NCI-H2107 treated with DMSO at 0.1 percent for 48 hours (cell line): ENCODE data around the gene ADIPOR2.
"Not testable (repeated sequence)": the region's sequence is repeated elsewhere in the genome, so short reads cannot be mapped to it uniquely, and the experiment has no call there.

ENCODE experiments used
- DNase-seq: peaks from one replicate; lab custom pipeline; 2025; ENCODE audit not compliant: unreplicated experiment; lab: John Stamatoyannopoulos, UW

Gene ADIPOR2

GRCh38 chr12:1703771-1704722 is 13.2 kb downstream of the ADIPOR2 start:
- DNase-seq = no peak

DNA sequence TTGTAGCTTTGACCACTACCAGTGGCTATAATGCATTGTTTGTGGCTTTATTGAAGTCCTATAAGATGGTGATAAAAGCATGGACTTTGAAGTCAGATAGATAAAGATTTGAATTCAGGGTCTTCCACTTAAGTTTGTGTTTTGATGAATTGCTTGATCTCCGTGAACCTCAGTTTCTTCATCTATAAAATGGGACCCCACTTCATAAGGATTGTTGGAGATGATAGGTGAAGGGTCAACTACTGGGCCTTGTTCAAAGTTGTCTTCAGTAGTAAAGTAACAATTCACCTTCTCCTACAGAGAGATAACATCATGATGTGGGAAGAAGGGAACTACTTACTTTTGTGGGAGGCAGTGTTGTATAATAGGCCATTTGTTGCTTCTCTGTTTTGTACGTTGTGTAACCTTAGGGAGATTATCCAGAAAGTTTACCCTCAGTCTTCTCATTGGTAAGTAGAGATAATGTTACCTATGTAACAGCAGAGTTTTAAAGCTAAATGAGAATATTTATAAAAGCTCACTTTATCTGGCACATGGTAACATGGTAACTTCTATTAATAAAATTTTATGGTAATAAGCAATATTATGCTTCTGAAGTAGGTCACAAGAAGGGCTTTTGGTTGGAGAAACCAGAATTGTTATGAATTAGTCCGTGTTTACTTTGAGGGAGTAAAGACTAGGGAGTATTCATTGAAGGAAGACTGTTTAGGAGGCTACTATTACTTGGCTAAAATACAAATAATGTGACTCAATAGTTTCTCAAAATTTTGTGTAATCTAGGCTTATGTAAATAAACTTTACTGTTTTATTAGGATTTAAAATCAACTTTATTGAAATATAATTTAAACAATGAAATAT is 15.1 kb downstream of the ADIPOR2 start:
- no peak for DNase-seq

- DNase-seq = no peak
Observed at GRCh38 chr12:1706632-1706980, 15.7 kb downstream of the ADIPOR2 start.

DNA sequence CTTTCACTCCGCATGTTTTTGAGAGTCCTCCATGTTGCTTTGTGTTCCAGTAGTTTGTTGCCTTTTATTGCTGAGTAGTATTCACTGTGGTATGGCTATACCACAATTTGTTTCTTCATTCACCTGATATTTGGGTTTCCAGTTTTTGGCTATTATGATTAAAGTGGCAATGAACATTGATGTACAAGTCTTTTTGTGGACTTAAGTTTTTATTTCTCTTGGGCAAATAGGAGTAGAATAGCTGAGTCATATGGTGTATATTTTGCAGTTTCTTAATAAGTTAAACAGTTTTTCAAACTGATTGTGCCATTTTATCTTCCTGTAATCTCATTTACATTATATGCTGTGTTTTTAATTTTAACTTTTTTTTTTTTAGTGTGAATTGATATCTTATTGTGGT is 16.2 kb downstream of the ADIPOR2 start:
- DNase-seq = no peak

GRCh38 chr12:1709968-1710367 is 19.1 kb downstream of the ADIPOR2 start:
- DNase-seq = not testable (repeated sequence)

- DNase-seq = not testable (repeated sequence)
Observed at GRCh38 chr12:1710870-1711269, 20.0 kb downstream of the ADIPOR2 start.

DNA sequence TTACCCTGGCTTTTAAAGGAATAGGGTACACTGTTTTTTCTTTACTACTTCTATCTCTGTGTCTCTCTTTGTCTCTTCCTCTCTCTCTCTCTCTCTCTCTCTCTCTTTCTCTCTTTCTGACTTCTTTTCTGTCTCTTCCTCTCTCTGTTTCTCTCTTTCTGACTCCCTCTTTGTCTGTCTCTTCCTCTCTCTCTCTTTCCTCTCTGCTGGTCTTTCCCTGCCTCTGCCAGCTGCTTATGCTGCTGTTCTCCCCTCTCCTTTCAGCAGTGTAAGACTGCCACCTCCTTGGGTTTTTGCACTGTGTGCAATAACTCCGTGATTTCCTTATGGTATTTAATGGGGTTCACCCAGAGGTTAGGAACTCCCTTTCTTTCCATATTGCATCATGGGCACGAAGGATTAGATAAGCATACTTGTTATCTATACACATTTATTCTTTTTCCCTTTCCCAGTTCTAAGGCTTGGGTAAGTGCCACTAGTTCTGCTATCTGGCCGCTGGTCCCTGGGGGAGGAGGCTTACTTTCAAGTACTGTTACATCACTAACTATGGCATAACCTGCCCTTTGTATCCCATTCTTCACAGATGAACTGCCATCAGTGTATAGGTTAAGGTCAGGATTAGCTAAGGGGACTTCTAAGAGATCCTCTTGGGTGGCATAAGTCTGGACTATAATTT is 20.8 kb downstream of the ADIPOR2 start:
- not testable (repeated sequence) for DNase-seq

GRCh38 chr12:1712305-1712704 is 21.4 kb downstream of the ADIPOR2 start:
- not testable (repeated sequence) for DNase-seq

- DNase-seq = not testable (repeated sequence)
Observed at GRCh38 chr12:1712852-1713251, 22.0 kb downstream of the ADIPOR2 start.

DNA sequence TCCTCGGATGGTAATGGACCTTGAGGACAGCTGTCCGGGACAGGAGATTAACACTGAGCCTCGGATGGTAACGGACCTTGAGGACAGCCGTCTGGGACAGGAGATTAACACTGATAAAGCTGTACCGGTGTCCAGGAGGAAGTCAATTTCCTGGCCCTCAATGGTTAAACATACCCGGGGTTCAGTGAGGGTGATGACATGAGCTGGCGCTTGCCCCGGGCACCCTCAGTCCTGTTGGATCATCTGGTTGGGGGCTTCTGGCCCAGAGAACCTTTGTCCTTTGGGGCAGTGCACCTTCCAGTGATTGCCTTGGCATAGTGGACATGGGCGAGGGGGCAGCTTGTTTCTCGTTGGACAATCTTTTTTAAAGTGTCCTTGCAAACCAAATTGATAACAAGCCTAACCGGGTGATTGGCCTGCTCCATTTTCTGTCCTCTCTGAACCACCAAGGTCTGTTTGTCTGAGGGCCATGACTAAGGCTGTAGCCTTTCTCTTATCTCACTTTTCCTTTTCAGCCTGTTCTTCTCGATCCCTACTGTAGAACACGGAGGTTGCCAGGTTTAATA is 23.0 kb downstream of the ADIPOR2 start:
- DNase-seq = not testable (repeated sequence)

DNA sequence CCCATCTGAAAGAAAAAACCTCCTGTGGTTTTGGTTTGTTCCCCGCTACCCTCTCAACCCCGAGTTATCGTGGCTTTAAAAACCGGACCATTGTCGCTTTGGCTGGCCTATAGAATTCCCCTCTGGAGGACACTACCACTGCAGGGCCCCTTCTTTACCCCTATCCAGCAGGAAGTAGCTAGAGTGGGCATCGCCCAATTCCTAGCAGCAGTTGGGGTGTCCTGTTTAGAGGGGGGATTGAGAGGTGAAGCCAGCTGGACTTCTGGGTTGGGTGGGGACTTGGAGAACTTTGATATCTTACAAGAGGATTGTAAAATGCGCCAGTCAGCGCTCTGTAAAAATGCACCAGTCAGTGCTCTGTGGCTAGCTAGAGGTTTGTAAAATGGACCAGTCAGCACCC is 24.6 kb downstream of the ADIPOR2 start:
- DNase-seq = not testable (repeated sequence)

DNA sequence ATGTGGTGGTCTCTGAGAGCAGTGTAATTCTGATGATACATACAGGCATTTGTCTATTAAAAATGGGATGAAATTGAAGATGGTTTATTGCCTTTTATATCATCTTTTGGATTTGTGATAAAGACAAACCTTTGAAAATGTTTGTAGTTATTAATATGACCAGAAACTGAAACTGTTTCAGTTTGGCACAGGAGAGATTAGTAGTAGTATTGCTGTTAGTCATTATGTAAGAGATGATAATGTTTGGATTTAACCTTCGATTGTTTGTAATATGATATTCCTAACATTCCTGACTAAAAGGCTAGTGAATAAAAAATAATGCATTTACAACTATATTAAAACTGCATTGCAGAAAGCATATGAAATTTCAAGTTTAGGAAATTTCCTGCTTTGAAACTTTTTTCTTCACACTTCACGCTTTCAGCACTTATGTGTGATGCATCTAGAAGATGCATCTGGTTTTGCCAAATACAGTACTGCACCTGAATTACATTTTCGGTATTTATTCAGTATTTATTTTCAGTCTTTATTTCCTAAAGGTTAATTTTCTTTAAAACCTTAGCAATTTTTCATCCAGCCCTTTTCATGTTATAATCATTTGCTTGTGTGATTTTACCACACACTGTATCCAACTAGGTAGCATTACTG is 25.5 kb downstream of the ADIPOR2 start:
- DNase-seq = no peak

DNA sequence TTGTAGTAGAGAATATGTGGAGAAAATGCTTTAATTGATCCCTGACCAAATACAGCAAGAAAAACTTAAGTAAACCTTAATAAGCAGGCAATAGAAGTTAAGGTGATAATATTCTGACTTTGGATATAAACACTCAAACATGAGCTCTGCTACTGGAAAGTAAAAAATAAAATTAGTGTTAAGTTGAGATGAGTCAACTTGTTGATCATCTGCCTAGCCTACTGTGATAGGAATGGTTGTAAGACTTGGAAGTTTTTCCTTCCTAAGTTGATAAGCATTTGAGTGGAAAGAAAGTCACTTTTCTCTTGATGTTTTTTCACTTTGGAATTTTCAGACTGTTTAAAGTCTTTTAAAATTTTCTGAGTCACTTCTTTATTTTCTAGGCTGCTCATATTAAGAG is 26.0 kb downstream of the ADIPOR2 start:
- no peak for DNase-seq

GRCh38 chr12:1719139-1719538 is 28.3 kb downstream of the ADIPOR2 start:
- DNase-seq = no peak

DNA sequence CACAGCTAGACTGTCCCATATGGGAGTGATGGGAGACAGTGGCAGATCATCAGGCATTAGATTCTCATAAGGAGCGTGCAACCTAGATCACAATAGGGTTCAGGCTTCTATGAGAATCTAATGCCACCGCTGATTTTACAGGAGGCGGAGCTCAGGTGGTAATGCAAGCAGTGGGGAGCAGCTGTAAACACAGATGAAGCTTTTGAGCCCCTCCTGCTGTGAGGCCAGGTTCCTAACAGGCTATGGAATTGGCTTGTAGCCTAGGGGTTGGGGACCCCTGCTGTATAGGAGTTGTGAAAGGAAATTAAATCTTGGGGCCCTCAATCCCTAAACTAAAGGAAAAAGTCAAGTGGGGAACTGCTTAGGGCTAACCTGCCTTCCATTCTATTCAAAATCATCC is 29.6 kb downstream of the ADIPOR2 start:
- DNase-seq = no peak

GRCh38 chr12:1723721-1724120 is 32.9 kb downstream of the ADIPOR2 start:
- no peak for DNase-seq

DNA sequence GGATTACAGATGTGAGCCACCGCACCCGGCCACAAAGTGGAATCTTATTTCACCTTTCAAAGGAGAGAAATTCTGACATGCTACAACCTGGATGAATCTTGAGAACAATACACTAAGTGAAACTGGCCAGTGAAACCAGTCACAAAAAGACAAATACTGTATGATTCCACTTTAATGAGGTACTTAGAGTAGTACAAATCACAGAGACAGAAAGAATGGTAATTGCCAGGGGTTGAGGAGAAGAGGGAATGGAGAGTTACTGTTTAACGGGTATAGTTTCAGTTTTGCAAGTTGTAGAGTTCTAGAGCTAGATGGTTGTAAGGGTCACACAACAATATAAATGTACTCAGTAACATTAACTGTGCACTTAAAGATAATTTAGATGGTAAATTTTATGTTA is 33.4 kb downstream of the ADIPOR2 start:
- DNase-seq = no peak

DNA sequence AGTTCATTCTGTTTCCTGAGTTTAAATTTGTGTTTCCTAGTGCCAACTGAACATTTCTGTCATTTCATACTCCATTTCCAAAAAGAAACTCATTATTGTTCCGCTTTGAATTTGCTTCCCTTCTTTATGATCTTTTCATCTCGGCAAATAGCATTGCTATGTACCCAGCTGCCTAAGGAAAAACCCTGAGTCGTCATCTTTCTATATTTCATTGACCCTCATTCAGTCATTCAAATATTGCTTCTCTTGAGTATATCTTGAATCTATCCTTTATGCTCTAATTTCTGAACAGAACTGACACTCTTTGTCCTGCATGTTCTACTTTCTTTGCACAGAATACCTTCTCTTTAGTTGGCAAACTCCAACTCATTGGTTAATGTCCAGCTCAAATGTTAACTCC is 35.9 kb downstream of the ADIPOR2 start:
- DNase-seq = no peak

DNA sequence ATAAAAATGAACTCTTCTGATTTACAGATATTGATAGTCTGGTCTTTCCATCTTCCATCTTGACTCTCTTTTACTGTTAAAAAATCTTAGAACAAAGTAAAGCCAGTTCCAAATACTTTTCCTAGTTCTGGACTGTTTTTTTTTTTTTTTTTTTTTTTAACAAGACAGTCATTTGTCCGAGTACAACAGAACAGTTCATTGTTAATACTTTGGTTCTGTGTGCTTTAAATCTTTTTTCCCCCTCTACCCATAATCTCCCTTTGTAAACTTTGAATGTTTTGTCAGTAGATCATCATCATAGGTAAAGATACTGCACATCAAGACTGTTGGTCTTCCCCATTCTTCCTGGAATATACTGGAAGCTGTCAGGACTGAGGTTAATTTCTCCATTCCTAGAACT is 38.0 kb downstream of the ADIPOR2 start:
- no peak for DNase-seq

DNA sequence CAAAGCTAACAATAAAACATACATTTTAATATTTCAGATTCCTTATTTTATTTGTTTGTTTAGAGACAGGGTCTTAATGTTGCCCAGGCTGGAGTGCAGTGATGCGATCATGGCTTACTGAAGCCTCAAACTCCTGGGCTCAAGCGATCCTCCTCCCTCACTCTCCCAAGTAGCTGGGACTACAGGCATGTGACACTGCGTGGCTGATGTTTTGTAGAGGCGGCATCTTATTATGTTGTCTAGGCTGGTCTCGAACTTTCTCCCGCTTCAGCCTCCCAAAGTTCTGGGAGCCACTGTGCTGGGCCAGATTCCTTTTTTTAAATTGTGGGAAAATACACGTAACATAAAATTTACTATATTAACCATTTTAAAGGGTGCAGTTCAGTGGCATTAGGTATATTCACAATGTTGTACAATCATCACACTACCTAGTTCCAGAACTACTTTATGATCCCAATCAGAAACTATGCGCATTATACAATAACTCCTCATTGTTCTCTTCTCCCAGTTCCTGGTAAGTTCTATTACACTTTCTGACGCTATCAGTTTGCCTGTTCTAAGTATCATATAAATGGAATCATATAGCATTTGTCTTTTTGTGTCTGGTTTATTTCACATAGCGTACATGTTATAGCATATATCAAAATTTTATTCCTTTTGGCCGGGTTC is 40.3 kb downstream of the ADIPOR2 start:
- no peak for DNase-seq
